ENCODE measurements around the gene VPS52.
A peak's percentile ranks its signal among the peaks of the same experiment; 100 is the strongest.
"Not testable (repeated sequence)": the region's sequence is repeated elsewhere in the genome, so short reads cannot be mapped to it uniquely, and the experiment has no call there.

VPS52 gene

GRCh38 chr6:33299237-33299944 is 27.7 kb upstream of the VPS52 start:
- DNase-seq = peak; percentile 96

GRCh38 chr6:33298773-33299236 is 27.1 kb upstream of the VPS52 start, which contains the start of gene RGL2:
TSS of gene RGL2 (minus strand) at chr6:33298942. CDS start at chr6:33298610, 332 bp downstream.
- peak; percentile 70 for DNase-seq

- DNase-seq = peak; percentile 77
These were observed 26.5 kb upstream of the VPS52 start for GRCh38 chr6:33297956-33298772.

DNA sequence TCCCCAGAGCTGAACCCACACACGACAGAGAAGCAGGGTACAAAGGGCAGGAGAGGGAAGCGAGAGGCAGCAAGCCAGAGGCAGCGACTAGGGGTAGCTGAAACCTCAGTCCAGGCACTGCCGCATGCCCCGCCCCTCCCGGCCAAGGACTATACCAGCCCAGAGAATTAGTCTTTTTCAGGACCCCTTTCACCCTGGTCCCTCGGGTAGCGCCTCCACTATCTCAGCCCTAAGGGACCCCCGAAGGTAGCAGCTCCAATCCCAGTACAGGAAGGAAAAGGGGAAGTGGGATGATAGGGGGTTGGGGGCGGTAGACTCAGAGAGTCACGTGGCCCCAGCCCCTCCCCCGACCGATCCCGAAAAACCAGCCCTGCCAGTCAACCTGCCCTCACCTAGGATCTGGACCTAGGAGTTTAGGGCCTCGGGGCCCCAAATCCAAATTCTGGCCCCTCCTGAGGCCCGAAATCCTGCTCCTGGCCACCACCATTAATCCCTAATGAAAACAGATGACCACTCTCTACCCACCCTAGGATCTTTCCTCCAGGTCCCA is 25.8 kb upstream of the VPS52 start:
- DNase-seq = no peak

DNA sequence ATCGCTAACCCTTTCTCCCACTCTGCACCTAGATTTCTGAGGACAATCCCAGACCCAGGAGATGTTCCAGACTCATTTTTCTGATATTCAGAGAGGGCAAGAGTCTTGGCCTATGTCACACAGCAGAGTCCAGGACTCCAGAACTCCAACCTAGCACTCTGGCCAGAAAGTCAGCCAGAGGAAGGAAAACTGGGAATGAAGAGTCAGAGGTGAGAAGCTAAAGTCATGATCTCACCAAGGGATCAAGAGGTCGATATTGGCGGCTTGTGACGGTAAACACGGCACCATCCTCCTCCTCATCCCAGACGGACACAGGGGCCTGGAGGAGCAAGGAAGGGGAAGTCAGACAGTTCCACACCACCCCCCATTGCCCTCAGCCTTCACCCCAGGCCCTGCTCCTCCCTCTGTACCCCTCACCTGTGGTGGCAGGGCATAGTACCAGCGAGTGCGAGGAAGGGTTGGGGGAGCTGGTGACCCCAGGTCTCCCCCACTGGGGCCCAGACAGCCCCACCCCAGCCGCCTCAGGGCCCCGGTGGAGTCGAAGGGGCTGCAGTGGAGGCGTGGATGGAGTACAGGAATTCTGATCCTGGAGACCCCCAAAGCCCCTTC is 25.2 kb upstream of the VPS52 start:
- no peak for DNase-seq

DNA sequence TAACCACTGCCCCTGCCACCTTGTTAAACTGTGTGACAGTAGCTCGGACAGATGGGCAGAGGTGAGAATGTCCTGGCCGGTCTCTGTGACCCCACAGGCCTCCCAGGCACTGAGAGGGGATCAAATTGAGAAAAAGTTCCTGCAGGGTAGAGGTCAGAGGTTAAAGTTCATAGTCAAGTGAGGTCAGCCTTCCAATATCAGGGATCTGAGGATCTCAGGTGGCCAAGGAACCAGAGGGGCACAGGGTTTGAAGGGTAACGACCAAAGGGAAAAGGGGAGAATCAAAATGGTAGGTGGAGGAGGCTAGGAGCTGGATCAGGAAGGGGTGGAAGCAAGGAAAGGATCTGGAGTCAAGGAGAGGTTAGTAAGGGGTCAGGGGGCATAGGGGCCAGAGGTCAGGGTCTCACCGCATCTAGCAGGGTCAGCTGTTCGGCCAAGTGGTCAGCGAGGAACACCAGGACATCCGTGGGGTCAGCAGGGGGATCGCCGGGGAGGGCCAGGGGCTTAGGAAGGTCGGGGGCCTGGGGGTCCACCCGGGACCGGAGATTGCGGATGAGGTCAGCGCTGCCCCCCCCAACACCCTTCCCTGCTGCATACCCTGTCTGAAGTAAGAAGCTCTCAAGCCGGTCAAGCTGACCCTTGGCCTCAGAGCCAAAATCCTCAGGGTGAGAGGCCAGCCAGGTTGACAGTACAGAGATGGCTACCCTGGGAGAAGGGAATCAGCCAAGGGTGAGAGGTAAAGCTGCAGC is 24.1 kb upstream of the VPS52 start:
- DNase-seq = no peak

DNA sequence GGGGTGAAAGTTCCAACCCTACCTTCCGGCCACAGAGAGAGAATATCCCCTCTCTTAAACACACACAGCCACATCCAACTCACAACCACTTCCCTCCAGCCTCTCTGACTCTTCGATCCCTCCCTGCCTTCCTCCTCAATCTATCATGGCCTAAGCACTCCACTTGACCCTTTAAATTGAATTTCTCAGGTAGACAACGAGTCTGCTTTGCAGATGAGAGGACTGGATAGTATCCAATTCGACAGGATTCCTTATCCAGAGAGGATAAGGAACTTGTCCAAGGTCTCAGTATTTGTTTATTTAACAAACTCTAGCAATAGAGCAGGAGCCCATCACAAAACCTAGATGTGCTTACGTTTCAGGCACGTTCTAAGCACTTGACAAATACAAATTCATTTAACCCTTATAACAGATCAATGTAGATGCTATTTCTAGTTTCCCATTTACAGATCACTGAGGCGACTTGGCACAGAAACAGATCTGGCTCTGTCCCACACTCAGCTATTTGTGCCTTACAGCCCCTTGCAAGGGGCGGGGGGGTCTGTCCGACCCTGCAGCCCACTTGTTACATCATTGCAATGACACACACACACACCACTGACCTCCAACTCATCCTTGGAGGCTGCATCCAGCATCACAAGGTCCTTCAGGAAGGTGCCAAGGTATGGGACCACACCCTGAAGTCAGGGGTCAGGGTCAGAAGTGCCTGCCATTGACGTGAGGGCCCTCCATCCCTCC is 22.6 kb upstream of the VPS52 start:
- DNase-seq = no peak

GRCh38 chr6:33292996-33293682 is 21.5 kb upstream of the VPS52 start:
- no peak for DNase-seq

GRCh38 chr6:33290459-33290858 is 18.8 kb upstream of the VPS52 start:
- DNase-seq = no peak

GRCh38 chr6:33289784-33290315 is 18.2 kb upstream of the VPS52 start:
- DNase-seq = no peak

DNA sequence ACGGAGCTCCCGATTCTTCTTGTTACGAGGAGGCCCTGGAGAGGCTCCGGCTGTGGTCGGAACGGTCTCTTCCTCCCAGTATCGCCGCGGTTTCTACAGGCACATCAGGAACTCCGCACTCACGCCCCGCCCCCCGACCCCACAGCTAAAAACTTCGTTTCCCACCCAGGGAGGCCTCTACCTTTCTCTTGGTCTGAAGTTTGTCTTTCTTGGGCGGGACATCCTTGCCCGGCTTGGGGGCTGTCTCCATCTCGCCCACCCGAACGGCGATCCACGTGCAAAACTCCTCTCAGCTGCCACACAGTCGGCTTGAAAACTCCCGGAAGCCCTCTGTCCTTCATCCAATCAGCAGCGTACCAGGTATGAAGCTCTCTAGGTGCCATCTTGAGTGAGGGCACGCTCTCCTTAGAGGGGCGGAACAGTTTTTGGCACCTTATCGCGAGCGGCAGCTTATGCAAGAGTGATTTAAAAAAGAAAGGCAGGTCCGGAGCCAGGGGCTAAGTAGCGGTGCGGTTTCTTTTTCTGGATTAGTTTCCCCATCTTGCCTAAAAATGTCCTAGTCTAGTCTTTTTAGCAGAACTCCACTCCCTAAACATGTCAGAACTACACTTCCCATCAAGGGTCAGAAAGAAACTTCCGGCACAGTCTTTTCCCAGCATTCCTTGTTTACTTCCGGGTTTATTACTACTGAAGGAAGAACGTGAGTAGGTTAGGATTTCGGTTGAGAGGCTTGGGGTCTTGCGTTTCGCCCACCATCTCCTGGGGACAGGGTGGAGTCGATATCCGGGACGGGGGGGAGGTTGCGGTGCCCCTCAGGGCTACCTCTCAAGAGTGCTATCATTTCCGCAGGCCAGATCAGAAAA is 17.5 kb upstream of the VPS52 start, which contains the start of the genes PFDN6 and WDR46:
Gene PFDN6, plus strand, starts transcription at position 681 of the 863 bp plus-strand sequence. CDS start 256 bp downstream, outside the sequence.
Gene WDR46, minus strand, starts transcription at position 319 of the 863 bp plus-strand sequence. Its CDS starts 69 bp downstream, at position 250.
- DNase-seq = peak; percentile 83

DNA sequence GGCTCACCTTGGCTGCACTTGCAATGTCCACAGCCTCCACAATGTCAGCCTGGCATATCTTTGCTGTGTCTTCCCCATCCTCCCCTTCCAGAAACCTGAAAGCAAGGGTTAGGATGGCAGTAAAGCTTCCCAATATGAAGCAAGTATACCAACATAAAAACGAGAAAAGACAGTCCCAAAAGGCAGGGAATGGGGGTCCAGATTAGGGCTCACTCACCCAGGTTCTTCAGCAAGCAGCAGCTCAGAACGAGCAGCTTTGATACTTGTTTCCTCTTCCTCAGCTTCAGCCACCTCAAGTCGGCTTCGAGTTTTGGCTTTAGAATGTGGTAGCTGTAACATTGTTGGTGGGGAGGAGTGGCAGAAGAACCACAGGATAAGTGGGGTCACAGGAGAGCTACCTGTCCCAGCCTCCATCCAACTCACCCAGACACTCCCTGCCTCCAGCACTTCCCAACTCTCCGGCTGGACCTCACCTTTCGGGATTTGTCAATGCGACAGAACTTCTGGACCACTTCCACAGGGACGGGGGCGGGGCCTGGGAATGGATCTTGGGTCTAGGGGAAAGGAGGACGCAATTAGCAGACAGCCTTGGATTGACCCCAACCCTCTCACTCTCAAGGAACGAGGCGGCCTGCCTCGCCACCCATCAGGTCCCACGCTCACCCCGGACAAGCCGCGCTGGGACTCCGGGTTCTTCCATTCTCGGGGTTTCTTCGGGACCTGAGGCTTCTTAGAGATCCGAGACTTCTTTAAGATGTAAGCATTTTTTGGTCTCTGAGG is 16.7 kb upstream of the VPS52 start:
- DNase-seq = no peak

DNA sequence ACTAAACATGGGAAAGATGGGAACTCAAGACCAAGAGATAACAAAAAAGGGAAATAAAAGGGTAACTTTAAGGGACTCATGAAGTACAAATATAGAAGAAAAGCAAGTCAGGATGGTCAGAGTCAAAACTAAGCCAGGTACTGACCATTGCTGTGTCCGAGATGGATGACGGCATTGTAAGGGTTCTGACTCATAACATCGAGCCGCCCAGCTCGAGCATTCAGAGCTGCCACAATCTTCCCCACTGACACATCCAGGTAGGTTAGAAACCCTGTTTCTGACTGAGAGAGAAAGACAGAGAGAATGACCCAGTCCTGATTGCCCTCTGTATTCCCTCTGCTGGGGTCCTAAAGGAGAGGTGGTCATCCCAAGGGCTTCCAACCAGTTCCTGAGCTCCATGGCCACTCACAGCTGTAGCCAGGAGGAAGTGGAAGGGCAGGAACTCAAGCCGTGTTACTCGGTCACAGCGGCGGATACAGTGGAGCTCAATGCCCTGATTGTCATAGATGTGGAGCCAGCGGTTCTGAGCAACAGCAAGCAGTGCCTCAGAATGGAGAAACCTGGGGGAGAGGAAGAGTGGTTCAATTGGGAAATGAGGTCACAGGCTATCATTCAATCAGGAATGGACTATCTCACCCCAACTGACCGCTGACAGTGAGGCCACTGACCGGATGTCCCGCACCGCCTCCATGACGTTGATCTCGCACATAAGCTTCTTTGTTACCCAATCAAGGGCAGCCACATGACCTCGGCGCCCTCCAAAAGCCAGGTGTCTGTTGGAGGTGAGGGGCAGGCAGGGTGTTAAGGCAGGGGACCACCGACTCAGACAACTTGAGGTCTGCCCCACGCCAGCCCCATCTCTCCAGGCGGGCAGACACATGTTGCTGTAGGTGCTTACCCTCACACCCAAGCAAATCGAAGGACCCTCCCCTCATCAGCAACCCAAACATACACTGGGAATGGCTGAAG is 15.6 kb upstream of the VPS52 start:
- no peak for DNase-seq

DNA sequence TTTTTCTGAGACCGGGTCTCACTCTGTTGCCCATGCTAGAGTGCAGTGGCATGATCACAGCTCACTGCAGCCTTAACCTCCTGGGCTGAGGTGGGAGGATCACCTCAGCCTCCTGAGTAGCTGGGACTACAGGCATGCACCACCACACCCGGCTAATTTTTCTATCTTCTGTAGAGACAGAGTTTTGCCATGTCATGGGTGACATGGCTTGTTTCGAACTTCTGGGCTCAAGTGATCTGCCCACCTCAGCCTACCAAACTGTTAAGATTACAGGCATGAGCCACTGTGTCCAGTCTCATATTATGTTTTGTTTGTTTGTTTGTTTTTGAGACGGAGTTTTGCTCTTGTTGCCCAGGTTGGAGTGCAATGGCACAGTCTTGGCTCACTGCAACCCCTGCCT is 13.5 kb upstream of the VPS52 start:
- DNase-seq = not testable (repeated sequence)

DNA sequence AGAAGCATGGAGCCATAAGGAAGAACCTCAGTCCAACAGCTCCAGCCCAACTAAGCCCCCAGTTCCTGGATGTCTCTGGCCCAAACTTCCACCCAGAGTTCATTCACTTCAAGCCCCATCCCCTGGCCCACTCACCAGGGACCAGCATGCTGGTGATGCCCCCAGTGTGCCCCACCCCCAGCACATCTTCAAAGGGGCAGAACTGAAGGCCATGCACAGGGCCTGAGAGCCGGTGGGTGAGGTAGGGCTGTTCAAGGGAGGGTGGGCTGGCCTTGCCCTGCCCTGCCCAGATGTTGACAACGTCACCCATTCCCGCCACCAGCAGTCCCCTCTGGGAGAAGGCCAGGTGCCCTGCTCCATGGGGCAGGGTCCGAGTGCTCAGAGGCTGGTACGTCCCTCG is 8.9 kb upstream of the VPS52 start:
- no peak for DNase-seq

DNA sequence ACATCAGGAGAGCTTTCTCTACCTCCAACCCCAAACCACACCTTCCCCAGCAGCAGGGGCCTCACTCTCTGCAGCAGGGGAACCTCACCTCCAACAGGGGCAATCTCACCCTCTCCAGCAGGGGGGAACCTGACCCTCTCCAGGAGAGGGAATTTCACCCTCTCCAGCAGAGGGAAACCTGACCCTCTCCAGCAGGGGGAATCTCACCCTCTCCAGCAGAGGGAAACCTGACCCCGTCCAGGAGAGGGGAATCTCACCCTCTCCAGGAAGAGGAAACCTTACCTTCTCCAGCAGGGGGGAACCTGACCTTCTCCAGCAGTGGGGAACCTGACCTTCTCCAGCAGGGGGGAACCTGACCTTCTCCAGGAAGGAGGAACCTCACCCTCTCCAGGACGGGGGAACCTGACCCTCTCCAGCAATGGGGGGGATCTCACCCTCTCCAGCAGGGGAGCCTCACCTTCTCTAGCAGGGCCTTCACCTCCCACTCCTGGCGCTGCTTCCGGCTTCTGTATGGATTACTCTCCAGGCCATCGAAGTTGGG is 8.4 kb upstream of the VPS52 start:
- no peak for DNase-seq

DNA sequence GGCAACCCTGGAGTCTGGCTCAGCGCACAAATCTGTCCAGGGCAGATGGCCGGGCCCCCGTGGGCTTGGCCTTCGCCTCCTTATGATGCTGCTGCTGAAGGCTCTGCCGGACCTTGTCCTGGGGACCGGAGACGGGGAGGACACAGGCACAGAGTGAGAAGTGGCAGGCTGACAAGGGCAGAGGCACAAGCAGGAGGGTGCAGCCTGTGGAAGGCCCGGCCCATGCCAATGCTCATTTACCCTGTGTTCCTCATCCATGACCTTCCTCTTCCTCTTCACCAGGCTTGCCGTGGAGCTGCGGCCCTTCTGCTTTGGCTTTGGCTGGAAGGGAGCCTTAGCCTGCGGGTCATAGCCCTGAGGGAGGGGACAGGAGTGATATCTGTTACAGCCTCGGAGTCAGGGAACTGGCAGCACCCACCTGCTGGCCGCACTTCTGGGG is 7.6 kb upstream of the VPS52 start:
- no peak for DNase-seq
